ENCODE data around the gene STPG2. TPM values are rescaled to one million over a fixed set of nuclear protein-coding genes. Genes with fewer than 3 reads are reported as not detected.
"Not testable (repeated sequence)": the region's sequence is repeated elsewhere in the genome, so short reads cannot be mapped to it uniquely, and the experiment has no call there.

Gene STPG2
- polyA plus RNA-seq, 2 donors, result 0.02 TPM; not detected in 1

DNA sequence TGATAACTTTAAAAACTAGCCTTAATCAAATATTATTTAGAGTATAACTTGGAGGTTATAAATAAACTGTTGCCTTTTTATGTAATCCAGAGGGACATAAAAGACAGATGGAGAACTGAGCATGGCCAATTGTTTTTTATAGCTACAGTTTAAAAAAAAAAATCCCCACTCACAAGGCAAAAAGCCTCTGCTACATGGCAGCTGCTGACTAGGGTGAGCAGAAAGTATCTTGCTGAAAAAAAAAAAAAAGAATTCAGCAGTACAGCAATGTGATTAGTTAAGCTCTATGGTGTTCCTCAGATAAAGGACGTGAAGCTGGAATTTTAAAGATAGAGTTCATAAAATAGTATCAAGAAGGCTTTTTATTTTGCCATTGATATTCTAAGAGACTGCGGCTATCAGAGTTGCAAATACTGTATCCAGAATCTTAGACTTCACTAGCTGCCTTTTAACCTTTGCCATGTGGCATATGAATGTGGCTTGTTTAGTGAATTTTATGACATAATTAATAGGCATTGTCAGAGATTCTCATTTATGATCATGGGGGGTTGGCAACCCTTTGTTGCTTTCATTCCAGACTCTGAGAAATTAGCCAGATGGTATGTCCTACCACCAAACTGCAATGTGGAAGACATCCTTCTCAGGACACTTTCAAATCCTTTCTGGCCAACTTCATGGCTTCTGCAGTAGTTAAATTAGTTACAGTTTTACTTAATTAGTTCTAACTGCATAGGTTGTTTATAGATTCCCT lies 498.0 kb downstream of the STPG2 start:
- no peaks in the 10 kb centered on the region for H3K4me1 ChIP-seq (ENCODE audit: control insufficient read depth in 2 of 2, insufficient read depth in 2 of 2, low read length in 1 of 2)
- no peaks in the 10 kb centered on the region for H3K27me3 ChIP-seq (ENCODE audit: control insufficient read depth in 1 of 2, insufficient read depth in 2 of 2, low read length in 2 of 2)
- no peak overlapping the region for H3K4me3 ChIP-seq (ENCODE audit: low read depth in 1 of 2, low read length in 2 of 2)
- H3K9me3 ChIP-seq (ENCODE audit: control insufficient read depth in 2 of 2, insufficient read depth in 1 of 2, low read depth in 1 of 2, low read length in 1 of 2), result no peaks in the 10 kb centered on the region
- WGBS, 2 donors, result 57 to 65% methylated on average over 2 of the region's 2 CpGs
- no peak overlapping the region for H3K27ac ChIP-seq (ENCODE audit: low read depth in 2 of 2, low read length in 1 of 2)
- H3K36me3 ChIP-seq (ENCODE audit: control insufficient read depth in 2 of 2, insufficient read depth in 2 of 2, low read length in 1 of 2), result no peaks in the 10 kb centered on the region

DNA sequence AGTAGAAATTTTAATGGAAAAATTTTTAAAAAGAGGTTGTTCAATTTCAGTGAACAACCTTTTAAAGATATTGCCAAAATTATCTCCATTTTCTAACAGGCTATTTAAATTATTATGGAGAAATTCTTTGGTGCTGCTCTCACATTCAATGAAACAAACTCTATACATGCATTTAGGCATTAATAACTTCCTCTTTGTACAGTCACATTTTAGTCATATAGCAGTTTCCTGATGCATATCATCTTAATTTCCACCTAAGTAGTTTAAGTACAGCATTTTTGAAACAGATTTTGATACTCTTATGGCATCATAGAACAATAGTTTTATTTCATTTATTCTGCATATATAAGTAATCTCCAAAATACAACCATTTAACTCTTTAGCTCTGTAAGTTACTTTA lies 500.1 kb downstream of the STPG2 start:
- H3K9me3 ChIP-seq (ENCODE audit: control insufficient read depth in 2 of 2, insufficient read depth in 1 of 2, low read depth in 1 of 2, low read length in 1 of 2), result no peaks in the 10 kb centered on the region
- H3K4me3 ChIP-seq (ENCODE audit: low read depth in 1 of 2, low read length in 2 of 2), result no peak overlapping the region
- H3K4me1 ChIP-seq (ENCODE audit: control insufficient read depth in 2 of 2, insufficient read depth in 2 of 2, low read length in 1 of 2), result no peaks in the 10 kb centered on the region
- H3K27me3 ChIP-seq (ENCODE audit: control insufficient read depth in 1 of 2, insufficient read depth in 2 of 2, low read length in 2 of 2), result no peaks in the 10 kb centered on the region
- no peak overlapping the region for H3K27ac ChIP-seq (ENCODE audit: low read depth in 2 of 2, low read length in 1 of 2)
- H3K36me3 ChIP-seq (ENCODE audit: control insufficient read depth in 2 of 2, insufficient read depth in 2 of 2, low read length in 1 of 2), result no peaks in the 10 kb centered on the region

GRCh38 chr4:97639961-97640360 lies 503.3 kb downstream of the STPG2 start:
- H3K4me1 ChIP-seq (ENCODE audit: control insufficient read depth in 2 of 2, insufficient read depth in 2 of 2, low read length in 1 of 2), result no peaks in the 10 kb centered on the region
- no peaks in the 10 kb centered on the region for H3K9me3 ChIP-seq (ENCODE audit: control insufficient read depth in 2 of 2, insufficient read depth in 1 of 2, low read depth in 1 of 2, low read length in 1 of 2)
- WGBS, 2 donors, result 91 to 95% methylated on average over 1 of the region's 1 CpG
- H3K4me3 ChIP-seq (ENCODE audit: low read depth in 1 of 2, low read length in 2 of 2), result no peak overlapping the region
- H3K27ac ChIP-seq (ENCODE audit: low read depth in 2 of 2, low read length in 1 of 2), result no peak overlapping the region
- no peaks in the 10 kb centered on the region for H3K27me3 ChIP-seq (ENCODE audit: control insufficient read depth in 1 of 2, insufficient read depth in 2 of 2, low read length in 2 of 2)
- H3K36me3 ChIP-seq (ENCODE audit: control insufficient read depth in 2 of 2, insufficient read depth in 2 of 2, low read length in 1 of 2), result no peaks in the 10 kb centered on the region

GRCh38 chr4:97633831-97634230 lies 509.4 kb downstream of the STPG2 start:
- not testable (repeated sequence) for H3K9me3 ChIP-seq (ENCODE audit: control insufficient read depth in 2 of 2, insufficient read depth in 1 of 2, low read depth in 1 of 2, low read length in 1 of 2); H3K36me3 ChIP-seq (ENCODE audit: control insufficient read depth in 2 of 2, insufficient read depth in 2 of 2, low read length in 1 of 2); H3K27ac ChIP-seq (ENCODE audit: low read depth in 2 of 2, low read length in 1 of 2); H3K27me3 ChIP-seq (ENCODE audit: control insufficient read depth in 1 of 2, insufficient read depth in 2 of 2, low read length in 2 of 2); H3K4me1 ChIP-seq (ENCODE audit: control insufficient read depth in 2 of 2, insufficient read depth in 2 of 2, low read length in 1 of 2); H3K4me3 ChIP-seq (ENCODE audit: low read depth in 1 of 2, low read length in 2 of 2)
- 64 to 67% methylated on average over 7 to 8 of the region's 8 CpGs for WGBS, 2 donors

DNA sequence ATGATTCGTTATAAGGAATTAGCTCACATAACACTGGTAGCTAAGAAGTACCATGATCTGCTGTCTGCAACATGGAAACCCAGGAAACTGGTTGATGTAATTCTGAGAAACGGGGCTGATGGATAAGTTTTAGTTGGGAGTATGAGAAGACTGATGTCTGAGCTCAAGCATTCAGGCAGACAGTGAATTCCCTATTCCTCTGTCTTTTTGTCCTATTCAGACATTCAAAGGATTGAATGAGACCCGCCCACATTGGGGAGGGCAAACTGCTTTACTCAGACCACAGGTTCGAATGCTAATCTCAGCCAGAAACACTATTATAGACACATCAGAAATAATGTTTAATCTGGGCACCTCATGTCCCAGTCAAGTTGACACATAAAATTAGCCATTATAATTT lies 515.5 kb downstream of the STPG2 start:
- Histone ChIP-seq H3K4me3 (ENCODE audit: low read depth in 1 of 2, low read length in 2 of 2) (no peak overlapping the region), H3K36me3 (ENCODE audit: control insufficient read depth in 2 of 2, insufficient read depth in 2 of 2, low read length in 1 of 2) (no peaks in the 10 kb centered on the region), H3K9me3 (ENCODE audit: control insufficient read depth in 2 of 2, insufficient read depth in 1 of 2, low read depth in 1 of 2, low read length in 1 of 2) (no peaks in the 10 kb centered on the region), H3K4me1 (ENCODE audit: control insufficient read depth in 2 of 2, insufficient read depth in 2 of 2, low read length in 1 of 2) (no peaks in the 10 kb centered on the region), H3K27ac (ENCODE audit: low read depth in 2 of 2, low read length in 1 of 2) (no peak overlapping the region), H3K27me3 (ENCODE audit: control insufficient read depth in 1 of 2, insufficient read depth in 2 of 2, low read length in 2 of 2) (no peaks in the 10 kb centered on the region)
- WGBS, 2 donors, result 68 to 78% methylated on average over 4 of the region's 4 CpGs

- no peaks in the 10 kb centered on the region for H3K9me3 ChIP-seq (ENCODE audit: control insufficient read depth in 2 of 2, insufficient read depth in 1 of 2, low read depth in 1 of 2, low read length in 1 of 2)
- H3K27ac ChIP-seq (ENCODE audit: low read depth in 2 of 2, low read length in 1 of 2), result no peak overlapping the region
- H3K4me3 ChIP-seq (ENCODE audit: low read depth in 1 of 2, low read length in 2 of 2), result no peak overlapping the region
- WGBS, 2 donors, result 87 to 88% methylated on average over 4 of the region's 4 CpGs
- H3K27me3 ChIP-seq (ENCODE audit: control insufficient read depth in 1 of 2, insufficient read depth in 2 of 2, low read length in 2 of 2), result no peaks in the 10 kb centered on the region
- H3K36me3 ChIP-seq (ENCODE audit: control insufficient read depth in 2 of 2, insufficient read depth in 2 of 2, low read length in 1 of 2), result no peaks in the 10 kb centered on the region
- H3K4me1 ChIP-seq (ENCODE audit: control insufficient read depth in 2 of 2, insufficient read depth in 2 of 2, low read length in 1 of 2), result no peaks in the 10 kb centered on the region
Measured at GRCh38 chr4:97624204-97624603, 519.1 kb downstream of the STPG2 start.

DNA sequence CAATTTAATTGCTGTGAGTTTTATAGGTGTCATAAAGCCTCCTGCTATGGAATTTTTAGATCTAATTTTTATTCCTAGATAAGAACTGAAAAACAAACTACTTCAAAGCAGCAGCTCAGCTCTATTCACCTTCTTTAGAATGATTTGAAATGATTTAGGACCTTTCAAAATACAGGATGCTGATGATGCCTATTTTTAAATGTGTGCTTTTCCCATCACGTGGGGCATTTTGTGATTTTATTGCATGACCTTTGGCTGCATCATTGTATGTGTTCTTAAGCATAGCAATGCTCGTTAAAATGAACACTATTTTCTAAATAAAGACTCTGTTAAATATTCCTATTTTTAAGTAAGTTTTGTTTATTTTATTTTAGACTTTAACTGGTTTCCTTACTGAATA lies 537.3 kb downstream of the STPG2 start:
- no peak overlapping the region for H3K27ac ChIP-seq (ENCODE audit: low read depth in 2 of 2, low read length in 1 of 2)
- no peaks in the 10 kb centered on the region for H3K36me3 ChIP-seq (ENCODE audit: control insufficient read depth in 2 of 2, insufficient read depth in 2 of 2, low read length in 1 of 2)
- H3K4me1 ChIP-seq (ENCODE audit: control insufficient read depth in 2 of 2, insufficient read depth in 2 of 2, low read length in 1 of 2), result no peaks in the 10 kb centered on the region
- no peak overlapping the region for H3K4me3 ChIP-seq (ENCODE audit: low read depth in 1 of 2, low read length in 2 of 2)
- no peaks in the 10 kb centered on the region for H3K9me3 ChIP-seq (ENCODE audit: control insufficient read depth in 2 of 2, insufficient read depth in 1 of 2, low read depth in 1 of 2, low read length in 1 of 2)
- no peaks in the 10 kb centered on the region for H3K27me3 ChIP-seq (ENCODE audit: control insufficient read depth in 1 of 2, insufficient read depth in 2 of 2, low read length in 2 of 2)
- 15 to 24% methylated on average over 2 of the region's 2 CpGs for WGBS, 2 donors

DNA sequence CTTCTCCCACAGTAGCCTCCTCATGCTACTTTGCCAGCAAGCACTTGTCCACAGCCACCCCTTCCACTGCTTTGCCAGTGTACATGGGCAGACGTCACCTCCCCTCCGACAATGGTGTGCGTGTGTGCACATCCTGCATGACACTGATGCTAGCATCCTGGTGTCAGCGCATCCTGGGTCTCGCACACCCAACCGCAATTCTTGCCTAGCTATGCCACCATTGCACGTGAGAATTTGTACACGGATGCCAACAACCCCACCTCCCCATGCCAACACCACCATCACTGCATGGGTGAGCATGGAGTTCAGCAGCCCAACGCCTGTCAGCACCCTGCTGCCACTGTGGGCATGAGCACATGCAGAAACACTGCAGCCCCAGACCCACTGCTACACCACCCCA lies 550.0 kb downstream of the STPG2 start:
- H3K4me1 ChIP-seq (ENCODE audit: control insufficient read depth in 2 of 2, insufficient read depth in 2 of 2, low read length in 1 of 2), result no peaks in the 10 kb centered on the region
- no peaks in the 10 kb centered on the region for H3K27me3 ChIP-seq (ENCODE audit: control insufficient read depth in 1 of 2, insufficient read depth in 2 of 2, low read length in 2 of 2)
- H3K4me3 ChIP-seq (ENCODE audit: low read depth in 1 of 2, low read length in 2 of 2), result no peak overlapping the region
- peaks cover 5 to 13% of the 10 kb centered on the region in 2 donors for H3K9me3 ChIP-seq (ENCODE audit: control insufficient read depth in 2 of 2, insufficient read depth in 1 of 2, low read depth in 1 of 2, low read length in 1 of 2)
- WGBS, 2 donors, result 93 to 94% methylated on average over 9 of the region's 9 CpGs
- H3K27ac ChIP-seq (ENCODE audit: low read depth in 2 of 2, low read length in 1 of 2), result no peak overlapping the region
- no peaks in the 10 kb centered on the region for H3K36me3 ChIP-seq (ENCODE audit: control insufficient read depth in 2 of 2, insufficient read depth in 2 of 2, low read length in 1 of 2)

DNA sequence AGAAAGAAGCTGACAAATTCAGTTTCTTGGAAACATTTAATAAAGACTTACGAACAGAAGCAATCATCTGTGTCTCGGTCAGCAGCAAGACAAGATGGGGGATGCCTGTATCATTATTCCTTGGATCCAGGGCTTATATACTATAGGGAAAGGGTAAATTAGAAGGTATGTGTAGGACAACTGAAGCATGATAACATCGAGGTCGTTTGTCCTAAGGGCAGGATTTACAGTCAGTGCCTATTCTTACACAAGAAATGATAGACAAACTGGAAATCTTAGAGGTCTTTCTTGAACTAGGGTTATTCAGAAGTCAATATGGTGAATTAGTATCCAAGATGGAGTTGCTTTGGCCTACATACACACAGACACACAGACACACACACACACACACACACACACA lies 553.0 kb downstream of the STPG2 start:
- Histone ChIP-seq H3K36me3 (ENCODE audit: control insufficient read depth in 2 of 2, insufficient read depth in 2 of 2, low read length in 1 of 2) (no peaks in the 10 kb centered on the region), H3K4me3 (ENCODE audit: low read depth in 1 of 2, low read length in 2 of 2) (no peak overlapping the region), H3K27ac (ENCODE audit: low read depth in 2 of 2, low read length in 1 of 2) (no peak overlapping the region), H3K27me3 (ENCODE audit: control insufficient read depth in 1 of 2, insufficient read depth in 2 of 2, low read length in 2 of 2) (no peaks in the 10 kb centered on the region), H3K9me3 (ENCODE audit: control insufficient read depth in 2 of 2, insufficient read depth in 1 of 2, low read depth in 1 of 2, low read length in 1 of 2) (peaks cover 5 to 13% of the 10 kb centered on the region in 2 donors), H3K4me1 (ENCODE audit: control insufficient read depth in 2 of 2, insufficient read depth in 2 of 2, low read length in 1 of 2) (no peaks in the 10 kb centered on the region)
- 81% methylated on average over 4 of the region's 4 CpGs for WGBS, 2 donors

DNA sequence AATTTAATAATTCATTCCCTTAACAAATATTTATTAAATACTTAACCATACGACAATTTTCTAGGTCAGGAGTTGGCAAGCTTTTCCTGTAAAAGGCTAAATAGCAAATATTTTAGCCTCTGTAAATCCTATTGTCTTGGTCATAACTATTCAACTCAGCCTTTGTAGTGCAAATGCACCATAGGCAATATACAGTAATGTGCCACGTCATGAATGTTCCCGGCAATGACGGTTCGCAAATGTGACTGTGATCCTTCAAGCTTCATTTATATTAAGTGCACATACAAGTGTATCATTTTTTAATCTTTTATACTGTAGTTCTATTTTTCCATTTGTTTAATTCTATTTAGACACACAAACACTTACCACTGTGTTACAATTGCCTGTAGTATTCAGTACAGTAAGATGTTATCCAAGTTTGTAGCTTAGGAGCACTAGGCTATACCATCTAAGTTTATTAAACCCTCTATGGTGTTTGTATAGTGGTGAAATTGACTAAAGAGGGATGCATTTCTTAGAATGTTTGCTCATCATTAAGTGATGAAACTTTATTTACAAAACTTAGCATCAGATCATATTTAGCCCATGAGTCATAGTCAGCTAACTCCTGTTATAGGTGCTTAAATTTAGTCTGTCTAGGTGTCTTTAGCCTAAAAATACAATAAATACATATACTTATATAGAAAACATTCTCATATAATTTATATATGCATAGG lies 553.6 kb downstream of the STPG2 start:
- Histone ChIP-seq H3K27ac (ENCODE audit: low read depth in 2 of 2, low read length in 1 of 2) (no peak overlapping the region), H3K36me3 (ENCODE audit: control insufficient read depth in 2 of 2, insufficient read depth in 2 of 2, low read length in 1 of 2) (no peaks in the 10 kb centered on the region), H3K4me3 (ENCODE audit: low read depth in 1 of 2, low read length in 2 of 2) (no peak overlapping the region), H3K27me3 (ENCODE audit: control insufficient read depth in 1 of 2, insufficient read depth in 2 of 2, low read length in 2 of 2) (no peaks in the 10 kb centered on the region), H3K4me1 (ENCODE audit: control insufficient read depth in 2 of 2, insufficient read depth in 2 of 2, low read length in 1 of 2) (no peaks in the 10 kb centered on the region), H3K9me3 (ENCODE audit: control insufficient read depth in 2 of 2, insufficient read depth in 1 of 2, low read depth in 1 of 2, low read length in 1 of 2) (peaks cover 5 to 13% of the 10 kb centered on the region in 2 donors)
- 92 to 93% methylated on average over 5 of the region's 5 CpGs for WGBS, 2 donors

All from esophagus (tissue), 2 donors.